RWPE1 (cell line): ENCODE results near the gene ANGPTL8.
A peak's percentile ranks its signal among the peaks of the same experiment; 100 is the strongest.

Experiments
- CTCF ChIA-PET: fragments of 350-600 bp; sonication (Branson Sonifier 250); formaldehyde crosslinking; extraction: SDS; loops from one replicate; lab custom pipeline; 2021; lab: Yijun Ruan, JAX
- POLR2A ChIA-PET: fragments of 400-600 bp; formaldehyde crosslinking; extraction: SDS; loops from one replicate; lab custom pipeline; 2020; ENCODE audit warnings: antibody characterized with exemption; ENCODE audit not compliant: low non-redundant PET; lab: Yijun Ruan, JAX
- DNase-seq: peaks from one replicate; pipeline ENCODE4 v3.0.0; 2012; ENCODE audit warnings: low spot score
- H3K27ac ChIP-seq: fragments of 450-650 bp; 2 replicates; pipeline ENCODE4 v1.5.1; 2017
- TF ChIP-seq, protein P1 (sequence below): fragments of 450-650 bp; conservative IDR thresholded peaks from 2 replicates; pipeline ENCODE4 v1.5.1; 2017; ENCODE audit warnings: low read depth, mild to moderate bottlenecking

The ANGPTL8 gene

DNA sequence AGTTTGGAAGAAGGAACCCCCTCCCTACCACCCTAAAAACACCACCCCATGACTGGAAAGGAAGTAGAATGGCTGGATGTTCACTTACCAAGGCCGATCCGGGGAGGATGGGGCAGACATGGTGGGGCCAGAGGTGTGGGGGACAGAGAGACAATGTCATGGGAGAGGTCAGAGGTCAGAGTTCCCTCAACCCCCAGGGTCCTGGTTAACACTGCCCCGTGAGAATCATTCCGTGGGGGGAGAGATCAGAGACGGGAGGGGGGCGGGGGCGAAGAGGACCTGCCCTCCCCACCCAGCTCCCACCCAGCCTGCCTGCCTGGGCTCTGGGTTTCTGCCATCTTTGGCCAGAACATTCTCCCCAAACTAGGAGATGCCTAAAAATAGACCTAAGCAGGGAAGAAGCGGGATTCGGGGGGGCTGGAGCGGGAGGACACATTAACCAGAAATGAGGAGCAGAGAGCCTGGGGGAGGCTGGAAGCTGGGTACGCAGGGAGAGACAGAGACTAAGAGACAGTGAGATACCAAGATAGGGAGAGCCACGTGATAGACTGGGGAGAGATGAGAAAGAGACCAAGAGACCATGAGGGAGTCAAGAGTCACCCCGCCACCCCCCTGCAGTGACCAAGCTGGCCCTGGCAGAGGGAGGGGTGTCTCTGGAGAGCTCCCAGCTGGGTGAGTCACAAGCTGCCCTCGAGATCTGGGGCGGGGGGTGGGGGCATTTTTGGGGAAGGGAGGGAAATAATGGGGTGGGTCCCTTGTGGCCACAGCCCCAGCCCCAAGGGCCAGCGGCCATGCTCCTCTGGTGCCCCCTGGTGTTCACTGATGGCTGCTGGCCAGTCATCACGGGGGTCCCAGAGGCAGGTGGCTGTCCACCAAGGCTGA is 36.0 kb upstream of the ANGPTL8 start:
- POLR2A ChIA-PET: no interaction called here
- TF ChIP-seq, protein P1, sequence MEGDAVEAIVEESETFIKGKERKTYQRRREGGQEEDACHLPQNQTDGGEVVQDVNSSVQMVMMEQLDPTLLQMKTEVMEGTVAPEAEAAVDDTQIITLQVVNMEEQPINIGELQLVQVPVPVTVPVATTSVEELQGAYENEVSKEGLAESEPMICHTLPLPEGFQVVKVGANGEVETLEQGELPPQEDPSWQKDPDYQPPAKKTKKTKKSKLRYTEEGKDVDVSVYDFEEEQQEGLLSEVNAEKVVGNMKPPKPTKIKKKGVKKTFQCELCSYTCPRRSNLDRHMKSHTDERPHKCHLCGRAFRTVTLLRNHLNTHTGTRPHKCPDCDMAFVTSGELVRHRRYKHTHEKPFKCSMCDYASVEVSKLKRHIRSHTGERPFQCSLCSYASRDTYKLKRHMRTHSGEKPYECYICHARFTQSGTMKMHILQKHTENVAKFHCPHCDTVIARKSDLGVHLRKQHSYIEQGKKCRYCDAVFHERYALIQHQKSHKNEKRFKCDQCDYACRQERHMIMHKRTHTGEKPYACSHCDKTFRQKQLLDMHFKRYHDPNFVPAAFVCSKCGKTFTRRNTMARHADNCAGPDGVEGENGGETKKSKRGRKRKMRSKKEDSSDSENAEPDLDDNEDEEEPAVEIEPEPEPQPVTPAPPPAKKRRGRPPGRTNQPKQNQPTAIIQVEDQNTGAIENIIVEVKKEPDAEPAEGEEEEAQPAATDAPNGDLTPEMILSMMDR: peak; percentile 80
- peak overlapping the region; percentile 84 for H3K27ac ChIP-seq
- CTCF ChIA-PET: interaction anchor here (0.7 to 1.6 kb wide), 3 partner anchors 65 to 77 kb away, joined by 3 to 9 read pairs (median 3); no protein-coding TSS in a partner anchor
- peak; percentile 58 for DNase-seq

- peak overlapping the region; percentile 84 for H3K27ac ChIP-seq
- POLR2A ChIA-PET: no interaction called here
- DNase-seq: no peak
- TF ChIP-seq, protein P1: peak; percentile 43
- CTCF ChIA-PET: interaction anchor here (0.6 to 1.9 kb wide), 3 partner anchors 61 to 78 kb away, joined by 3 to 9 read pairs (median 4); no protein-coding TSS in a partner anchor
Measured at GRCh38 chr19:11204076-11204602, 35.3 kb upstream of the ANGPTL8 start.

GRCh38 chr19:11204943-11205349 is 34.5 kb upstream of the ANGPTL8 start:
- POLR2A ChIA-PET: no interaction called here
- no peak for DNase-seq
- H3K27ac ChIP-seq: peak overlapping the region; percentile 84
- CTCF ChIA-PET: interaction anchor here (1.6 to 1.9 kb wide), 2 partner anchors 68 to 79 kb away, joined by 4 to 9 read pairs; no protein-coding TSS in a partner anchor
- TF ChIP-seq, protein P1: no peak

- POLR2A ChIA-PET: no interaction called here
- peak overlapping the region; percentile 84 for H3K27ac ChIP-seq
- DNase-seq: no peak
- TF ChIP-seq, protein P1: no peak
- CTCF ChIA-PET: interaction anchor here (0.7 to 1.9 kb wide), 3 partner anchors 42 to 69 kb away, joined by 3 to 5 read pairs (median 4); no protein-coding TSS in a partner anchor
Measured at GRCh38 chr19:11205939-11206570, 33.4 kb upstream of the ANGPTL8 start.

DNA sequence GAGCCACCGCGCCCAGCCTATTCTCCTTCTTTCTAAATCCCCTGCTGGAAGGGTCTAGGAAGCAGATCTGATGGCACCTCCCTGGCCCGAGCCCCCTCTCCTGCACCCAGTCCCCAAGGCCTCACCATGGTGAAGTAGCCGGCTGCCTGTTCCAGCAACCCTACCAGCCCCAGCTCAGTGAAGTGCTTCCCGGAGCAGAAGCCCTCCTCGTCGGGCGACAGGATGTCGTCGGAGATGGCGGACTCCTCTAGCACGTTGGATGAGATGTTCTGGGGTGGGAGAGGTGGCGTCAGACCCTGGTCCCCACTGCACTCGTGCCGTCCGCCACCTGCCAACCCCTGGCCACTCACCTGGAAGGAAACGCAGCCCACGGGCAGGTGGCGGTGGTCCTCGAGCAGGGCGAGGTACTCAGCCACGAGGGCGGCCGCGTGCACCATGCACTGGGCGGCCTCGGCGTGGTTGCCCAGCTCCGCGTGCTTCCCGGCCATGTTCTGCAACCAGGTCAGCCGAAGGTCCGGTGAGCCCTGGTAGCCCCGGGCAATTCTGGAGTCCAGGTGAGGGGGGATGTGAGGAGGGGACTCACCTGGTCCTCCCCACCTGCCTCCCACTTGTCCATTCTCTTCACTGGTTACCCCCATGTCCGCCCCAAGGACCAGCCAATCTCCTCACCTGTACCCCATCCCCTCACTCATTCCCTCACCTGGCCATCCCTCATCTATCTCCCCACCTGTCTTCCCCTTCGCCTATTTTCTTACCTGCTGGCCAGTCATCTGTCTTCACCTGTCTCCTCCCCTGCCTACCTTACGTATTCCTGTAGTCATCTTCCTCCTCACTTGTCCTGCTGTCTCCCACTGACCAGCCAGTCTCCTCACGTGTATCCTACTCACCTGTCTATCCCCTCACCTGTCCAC is 30.6 kb upstream of the ANGPTL8 start:
- TF ChIP-seq, protein P1: no peak
- ChIA-PET POLR2A (no interaction called here), CTCF (no interaction called here)
- H3K27ac ChIP-seq: peak overlapping the region; percentile 25; the same call in 1 of the 2 replicates
- no peak for DNase-seq
